ENCODE data around the gene GNAI3.

DNA sequence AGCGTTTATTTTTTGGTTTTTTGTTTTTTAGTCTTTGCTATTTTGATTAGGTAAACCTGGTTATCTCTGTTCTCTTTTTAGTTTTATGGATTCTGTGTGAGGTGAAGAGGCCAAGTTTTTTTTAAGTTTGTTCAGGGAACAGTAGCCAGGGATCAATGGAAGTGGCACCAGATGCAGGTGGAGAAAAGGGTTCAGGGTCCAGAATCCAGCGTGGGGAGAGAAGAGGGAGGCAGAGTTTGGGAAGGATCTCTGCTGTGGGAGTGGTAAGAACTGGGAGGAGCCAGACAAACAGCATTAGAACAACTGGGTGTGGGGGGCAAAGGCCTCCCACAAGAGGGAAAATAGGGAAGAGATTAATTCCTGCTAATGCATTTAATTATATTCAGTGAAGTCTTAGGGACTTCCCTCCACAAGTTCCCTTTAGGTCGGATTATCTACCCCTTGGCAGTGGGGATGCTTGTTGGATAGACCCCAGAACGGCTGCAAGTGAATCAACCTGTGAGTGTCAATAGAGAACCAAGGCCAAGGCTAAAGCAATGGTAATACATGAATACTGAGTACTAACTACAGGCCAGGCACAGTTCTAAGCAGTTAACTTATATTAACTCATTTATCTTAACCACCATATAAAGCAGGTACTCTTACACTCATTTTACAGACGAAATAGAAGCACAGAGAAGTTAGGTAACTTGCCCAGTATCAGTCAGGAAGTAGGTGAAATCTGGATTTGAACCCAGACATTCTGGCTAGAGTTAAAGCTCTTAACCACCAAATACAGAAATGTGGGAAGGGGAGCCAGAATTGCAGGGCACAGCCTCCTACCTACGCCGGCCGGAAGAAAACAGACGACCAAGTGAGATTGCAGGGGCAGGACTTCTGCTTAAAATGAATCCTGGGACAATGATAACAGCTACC is 70.5 kb downstream of the GNAI3 start:
- TF ChIP-seq MEF2A (IDR thresholded peaks at IDR 0.05; ENCODE audit: insufficient read depth, low read depth, low read length) (no peak), MYC (IDR thresholded peaks at IDR 0.05; ENCODE audit: insufficient read depth, insufficient read length, insufficient replicate concordance, low read length, severe bottlenecking) (no peak), POLR2A (IDR thresholded peaks at IDR 0.05; ENCODE audit: low read depth, low read length) (no peak), CHD4 (IDR thresholded peaks at IDR 0.05) (no peak), RAD51 (IDR thresholded peaks at IDR 0.05) (no peak), CBFB (IDR thresholded peaks at IDR 0.05; ENCODE audit: low read depth) (no peak), GABPA (IDR thresholded peaks at IDR 0.05; ENCODE audit: low read depth) (no peak), SUZ12 (IDR thresholded peaks at IDR 0.05; ENCODE audit: unreplicated experiment) (no peak), SMAD1 (IDR thresholded peaks at IDR 0.05; ENCODE audit: low read depth, partially characterized antibody) (no peak), SIN3A (IDR thresholded peaks at IDR 0.05; ENCODE audit: low read depth, low read length) (no peak)
- TF ChIP-seq, protein P1, sequence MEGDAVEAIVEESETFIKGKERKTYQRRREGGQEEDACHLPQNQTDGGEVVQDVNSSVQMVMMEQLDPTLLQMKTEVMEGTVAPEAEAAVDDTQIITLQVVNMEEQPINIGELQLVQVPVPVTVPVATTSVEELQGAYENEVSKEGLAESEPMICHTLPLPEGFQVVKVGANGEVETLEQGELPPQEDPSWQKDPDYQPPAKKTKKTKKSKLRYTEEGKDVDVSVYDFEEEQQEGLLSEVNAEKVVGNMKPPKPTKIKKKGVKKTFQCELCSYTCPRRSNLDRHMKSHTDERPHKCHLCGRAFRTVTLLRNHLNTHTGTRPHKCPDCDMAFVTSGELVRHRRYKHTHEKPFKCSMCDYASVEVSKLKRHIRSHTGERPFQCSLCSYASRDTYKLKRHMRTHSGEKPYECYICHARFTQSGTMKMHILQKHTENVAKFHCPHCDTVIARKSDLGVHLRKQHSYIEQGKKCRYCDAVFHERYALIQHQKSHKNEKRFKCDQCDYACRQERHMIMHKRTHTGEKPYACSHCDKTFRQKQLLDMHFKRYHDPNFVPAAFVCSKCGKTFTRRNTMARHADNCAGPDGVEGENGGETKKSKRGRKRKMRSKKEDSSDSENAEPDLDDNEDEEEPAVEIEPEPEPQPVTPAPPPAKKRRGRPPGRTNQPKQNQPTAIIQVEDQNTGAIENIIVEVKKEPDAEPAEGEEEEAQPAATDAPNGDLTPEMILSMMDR (IDR thresholded peaks at IDR 0.05 in 2 of 3, conservative IDR thresholded peaks at IDR 0.05 in 1 of 3; ENCODE audit: control insufficient read depth in 2 of 3, extremely low read depth in 1 of 3, insufficient read depth in 1 of 3, low read depth in 3 of 3, low read length in 3 of 3) = no peak
- TF ChIP-seq, protein P2, sequence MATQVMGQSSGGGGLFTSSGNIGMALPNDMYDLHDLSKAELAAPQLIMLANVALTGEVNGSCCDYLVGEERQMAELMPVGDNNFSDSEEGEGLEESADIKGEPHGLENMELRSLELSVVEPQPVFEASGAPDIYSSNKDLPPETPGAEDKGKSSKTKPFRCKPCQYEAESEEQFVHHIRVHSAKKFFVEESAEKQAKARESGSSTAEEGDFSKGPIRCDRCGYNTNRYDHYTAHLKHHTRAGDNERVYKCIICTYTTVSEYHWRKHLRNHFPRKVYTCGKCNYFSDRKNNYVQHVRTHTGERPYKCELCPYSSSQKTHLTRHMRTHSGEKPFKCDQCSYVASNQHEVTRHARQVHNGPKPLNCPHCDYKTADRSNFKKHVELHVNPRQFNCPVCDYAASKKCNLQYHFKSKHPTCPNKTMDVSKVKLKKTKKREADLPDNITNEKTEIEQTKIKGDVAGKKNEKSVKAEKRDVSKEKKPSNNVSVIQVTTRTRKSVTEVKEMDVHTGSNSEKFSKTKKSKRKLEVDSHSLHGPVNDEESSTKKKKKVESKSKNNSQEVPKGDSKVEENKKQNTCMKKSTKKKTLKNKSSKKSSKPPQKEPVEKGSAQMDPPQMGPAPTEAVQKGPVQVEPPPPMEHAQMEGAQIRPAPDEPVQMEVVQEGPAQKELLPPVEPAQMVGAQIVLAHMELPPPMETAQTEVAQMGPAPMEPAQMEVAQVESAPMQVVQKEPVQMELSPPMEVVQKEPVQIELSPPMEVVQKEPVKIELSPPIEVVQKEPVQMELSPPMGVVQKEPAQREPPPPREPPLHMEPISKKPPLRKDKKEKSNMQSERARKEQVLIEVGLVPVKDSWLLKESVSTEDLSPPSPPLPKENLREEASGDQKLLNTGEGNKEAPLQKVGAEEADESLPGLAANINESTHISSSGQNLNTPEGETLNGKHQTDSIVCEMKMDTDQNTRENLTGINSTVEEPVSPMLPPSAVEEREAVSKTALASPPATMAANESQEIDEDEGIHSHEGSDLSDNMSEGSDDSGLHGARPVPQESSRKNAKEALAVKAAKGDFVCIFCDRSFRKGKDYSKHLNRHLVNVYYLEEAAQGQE (IDR thresholded peaks at IDR 0.05; ENCODE audit: low read depth, low read length) = no peak
